OCI-LY7 (cell line): ENCODE results near the gene LBR. TPM values are rescaled to one million over a fixed set of nuclear protein-coding genes. Genes with fewer than 3 reads are reported as not detected.

Source experiments
- BruUV-seq: library from RNA; stranded (reverse); fragments of 400-500 nt; replicated peaks from 2 replicates; lab custom pipeline; 2021; lab: Mats Ljungman, UMichigan
- CTCF ChIA-PET: fragments of 300-600 bp; sonication (Branson Sonifier 250); formaldehyde crosslinking; loops from one replicate; lab custom pipeline; 2022; ENCODE audit warnings: antibody characterized with exemption; ENCODE audit not compliant: unreplicated experiment; lab: Charles Lee
- POLR2A ChIA-PET: fragments of 300-600 bp; sonication (Branson Sonifier 250); formaldehyde crosslinking; loops from one replicate; lab custom pipeline; 2022; ENCODE audit warnings: antibody characterized with exemption; lab: Charles Lee
- DNase-seq: peaks from one replicate; pipeline ENCODE4 v3.0.0-alpha.2; 2015; ENCODE audit warnings: low spot score
- H2AFZ ChIP-seq: fragments of 200-600 bp; sonication (generic), shearing (Covaris generic); 2 replicates; pipeline ENCODE4 v1.6.1; 2014; ENCODE audit warnings: mild to moderate bottlenecking, antibody characterized with exemption, low read length, moderate library complexity
- H3K27ac ChIP-seq: fragments of 200-600 bp; sonication (generic); 2 replicates; pipeline ENCODE4 v1.5.1; 2014; ENCODE audit warnings: mixed run types, low read depth, mild to moderate bottlenecking, moderate library complexity, low read length, inconsistent platforms; ENCODE audit not compliant: poor library complexity, severe bottlenecking
- H3K36me3 ChIP-seq: fragments of 200-600 bp; sonication (generic); 2 replicates; pipeline ENCODE4 v1.6.1; 2014; ENCODE audit warnings: mild to moderate bottlenecking, antibody characterized with exemption, low read length, moderate library complexity, mixed read lengths; ENCODE audit not compliant: insufficient read depth
- H3K4me1 ChIP-seq: fragments of 200-600 bp; sonication (generic); 2 replicates; pipeline ENCODE4 v1.5.1; 2014; ENCODE audit warnings: mild to moderate bottlenecking, low read length; ENCODE audit not compliant: insufficient read depth, poor library complexity, severe bottlenecking
- H3K4me2 ChIP-seq: fragments of 200-600 bp; sonication (generic); 2 replicates; pipeline ENCODE4 v1.6.1; 2014; ENCODE audit warnings: mild to moderate bottlenecking, low read length
- H3K4me3 ChIP-seq: fragments of 200-600 bp; sonication (generic); 2 replicates; pipeline ENCODE4 v1.5.1; 2014; ENCODE audit warnings: mild to moderate bottlenecking, low read depth, low read length; ENCODE audit not compliant: poor library complexity, severe bottlenecking
- H3K79me2 ChIP-seq: fragments of 200-600 bp; sonication (generic); 2 replicates; pipeline ENCODE4 v1.6.1; 2016; ENCODE audit warnings: low read depth, mild to moderate bottlenecking, low read length, moderate library complexity, mixed read lengths; ENCODE audit not compliant: insufficient read depth
- H3K9me2 ChIP-seq: fragments of 200-600 bp; sonication (generic); 2 replicates; pipeline ENCODE4 v1.6.1; 2016; ENCODE audit warnings: mild to moderate bottlenecking, low read length, mixed read lengths; ENCODE audit not compliant: insufficient read depth
- H3K9me3 ChIP-seq: fragments of 200-600 bp; sonication (generic); 2 replicates; pipeline ENCODE4 v1.6.1; 2014; ENCODE audit warnings: mild to moderate bottlenecking, mixed run types, low read length, mixed read lengths
- H4K20me1 ChIP-seq: fragments of 200-600 bp; sonication (generic); 2 replicates; pipeline ENCODE4 v1.6.1; 2014; ENCODE audit warnings: mild to moderate bottlenecking, antibody characterized with exemption, low read length, moderate library complexity, mixed read lengths; ENCODE audit not compliant: insufficient read depth
- EZH2phosphoT487 ChIP-seq: fragments of 200-600 bp; sonication (generic); IDR thresholded peaks from 2 replicates; pipeline ENCODE4 v1.6.1; 2018; ENCODE audit warnings: low read depth, borderline replicate concordance, mild to moderate bottlenecking, mixed run types, antibody characterized with exemption, low read length, moderate library complexity, mixed read lengths
- intact Hi-C: fragments of 100-400 bp; cut with micrococcal nuclease; formaldehyde crosslinking; loops from one replicate; pipeline ENCODE4 v1.10.0; 2022; ENCODE audit not compliant: unreplicated experiment
- total RNA-seq, 2 experiments: library from RNA; depleted of rRNA in 1 of 2; stranded (reverse); fragments of >200 nt in 1 of 2; shearing (Covaris generic) in 1 of 2; gene quantifications; 2 replicates each; pipeline ENCODE4 v1.2.3, GENCODE V29; 2014 to 2022
- TF ChIP-seq, protein P1 (sequence below): fragments of 200-600 bp; sonication (generic); conservative IDR thresholded peaks from 2 replicates; pipeline ENCODE4 v1.5.1; 2014; ENCODE audit warnings: mild to moderate bottlenecking, antibody characterized with exemption, low read length, moderate library complexity, mixed read lengths

The LBR gene
- total RNA-seq, 2 experiments from 2014 or later = 117 to 288 TPM

GRCh38 chr1:225362805-225363204, 65.0 kb downstream of the LBR start:
- no peak overlapping the region for H3K4me3 ChIP-seq
- H3K9me3 ChIP-seq = no peaks in the 10 kb centered on the region
- no peak overlapping the region for H3K27ac ChIP-seq
- H4K20me1 ChIP-seq = no peaks in the 10 kb centered on the region
- TF ChIP-seq, protein P1, sequence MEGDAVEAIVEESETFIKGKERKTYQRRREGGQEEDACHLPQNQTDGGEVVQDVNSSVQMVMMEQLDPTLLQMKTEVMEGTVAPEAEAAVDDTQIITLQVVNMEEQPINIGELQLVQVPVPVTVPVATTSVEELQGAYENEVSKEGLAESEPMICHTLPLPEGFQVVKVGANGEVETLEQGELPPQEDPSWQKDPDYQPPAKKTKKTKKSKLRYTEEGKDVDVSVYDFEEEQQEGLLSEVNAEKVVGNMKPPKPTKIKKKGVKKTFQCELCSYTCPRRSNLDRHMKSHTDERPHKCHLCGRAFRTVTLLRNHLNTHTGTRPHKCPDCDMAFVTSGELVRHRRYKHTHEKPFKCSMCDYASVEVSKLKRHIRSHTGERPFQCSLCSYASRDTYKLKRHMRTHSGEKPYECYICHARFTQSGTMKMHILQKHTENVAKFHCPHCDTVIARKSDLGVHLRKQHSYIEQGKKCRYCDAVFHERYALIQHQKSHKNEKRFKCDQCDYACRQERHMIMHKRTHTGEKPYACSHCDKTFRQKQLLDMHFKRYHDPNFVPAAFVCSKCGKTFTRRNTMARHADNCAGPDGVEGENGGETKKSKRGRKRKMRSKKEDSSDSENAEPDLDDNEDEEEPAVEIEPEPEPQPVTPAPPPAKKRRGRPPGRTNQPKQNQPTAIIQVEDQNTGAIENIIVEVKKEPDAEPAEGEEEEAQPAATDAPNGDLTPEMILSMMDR = no peak
- TF ChIP-seq EZH2phosphoT487 = no peak
- CTCF ChIA-PET = no interaction called here
- no peak for DNase-seq
- H3K4me2 ChIP-seq = no peak overlapping the region
- H3K36me3 ChIP-seq = no peaks in the 10 kb centered on the region
- no peaks in the 10 kb centered on the region for H3K4me1 ChIP-seq
- no TSS peak for BruUV-seq
- no peaks in the 10 kb centered on the region for H3K79me2 ChIP-seq
- POLR2A ChIA-PET = interaction anchor here (1.2 kb wide), 1 partner anchor 15 kb away, joined by 5 read pairs; no protein-coding TSS in a partner anchor
- no peak overlapping the region for H2AFZ ChIP-seq
- intact Hi-C loops = no loop called here
- H3K9me2 ChIP-seq = no peaks in the 10 kb centered on the region

GRCh38 chr1:225361176-225361575, 66.7 kb downstream of the LBR start:
- no peaks in the 10 kb centered on the region for H3K9me3 ChIP-seq
- H3K79me2 ChIP-seq = no peaks in the 10 kb centered on the region
- H3K4me2 ChIP-seq = no peak overlapping the region
- CTCF ChIA-PET = no interaction called here
- H3K4me3 ChIP-seq = no peak overlapping the region
- no peaks in the 10 kb centered on the region for H3K9me2 ChIP-seq
- no peak overlapping the region for H3K27ac ChIP-seq
- TF ChIP-seq, protein P1 = no peak
- TF ChIP-seq EZH2phosphoT487 = no peak
- intact Hi-C loops = no loop called here
- no peak for DNase-seq
- no TSS peak for BruUV-seq
- H3K4me1 ChIP-seq = no peaks in the 10 kb centered on the region
- no peaks in the 10 kb centered on the region for H3K36me3 ChIP-seq
- H2AFZ ChIP-seq = no peak overlapping the region
- POLR2A ChIA-PET = no interaction called here
- H4K20me1 ChIP-seq = no peaks in the 10 kb centered on the region

DNA sequence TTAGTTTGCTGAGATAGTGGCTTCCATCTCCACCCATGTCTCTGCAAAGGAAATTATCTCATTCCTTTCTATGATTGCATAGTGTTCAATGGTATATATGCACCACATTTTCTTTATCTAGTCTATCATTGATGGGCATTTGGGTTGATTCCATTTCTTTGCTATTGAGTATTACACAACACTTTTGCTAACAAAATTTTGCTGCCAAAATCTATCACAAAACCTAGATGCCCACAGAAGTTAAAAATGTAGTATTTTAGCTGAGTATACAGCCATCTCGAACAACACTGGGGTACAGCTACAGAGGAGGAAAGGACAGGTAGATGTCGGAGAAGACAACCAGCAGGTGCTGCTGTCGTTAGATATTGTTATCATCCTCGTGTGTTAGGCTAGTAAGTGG, 67.7 kb downstream of the LBR start:
- ChIA-PET CTCF (no interaction called here), POLR2A (no interaction called here)
- intact Hi-C loops = no loop called here
- no peaks in the 10 kb centered on the region for H3K36me3 ChIP-seq
- H3K9me3 ChIP-seq = no peaks in the 10 kb centered on the region
- H3K4me1 ChIP-seq = no peaks in the 10 kb centered on the region
- no peak overlapping the region for H3K4me2 ChIP-seq
- H2AFZ ChIP-seq = no peak overlapping the region; the same call in 1 of the 2 replicates
- H3K9me2 ChIP-seq = no peaks in the 10 kb centered on the region
- no peak for DNase-seq
- H3K79me2 ChIP-seq = no peaks in the 10 kb centered on the region
- TF ChIP-seq EZH2phosphoT487 = no peak
- TF ChIP-seq, protein P1 = no peak
- H3K4me3 ChIP-seq = no peak overlapping the region
- H3K27ac ChIP-seq = no peak overlapping the region
- H4K20me1 ChIP-seq = no peaks in the 10 kb centered on the region
- no TSS peak for BruUV-seq
